Measurements from ENCODE around the gene IRF4.

IRF4 gene

GRCh38 chr6:453152-453551, 61.6 kb downstream of the IRF4 start:
- no peak overlapping the region for H3K4me3 ChIP-seq (ENCODE audit: low read depth, low read length)
- no peak for TF ChIP-seq CTCF (IDR thresholded peaks at IDR 0.05; ENCODE audit: borderline replicate concordance, insufficient read depth, low read depth, low read length)

- no peak overlapping the region for H3K4me3 ChIP-seq (ENCODE audit: low read depth, low read length)
- TF ChIP-seq CTCF (IDR thresholded peaks at IDR 0.05; ENCODE audit: borderline replicate concordance, insufficient read depth, low read depth, low read length): no peak
Measured at GRCh38 chr6:454148-454991, 62.8 kb downstream of the IRF4 start.

GRCh38 chr6:455006-455585, 63.5 kb downstream of the IRF4 start:
- no peak overlapping the region for H3K4me3 ChIP-seq (ENCODE audit: low read depth, low read length)
- no peak for TF ChIP-seq CTCF (IDR thresholded peaks at IDR 0.05; ENCODE audit: borderline replicate concordance, insufficient read depth, low read depth, low read length)

GRCh38 chr6:455835-456234, 64.3 kb downstream of the IRF4 start:
- no peak for TF ChIP-seq CTCF (IDR thresholded peaks at IDR 0.05; ENCODE audit: borderline replicate concordance, insufficient read depth, low read depth, low read length)
- no peak overlapping the region for H3K4me3 ChIP-seq (ENCODE audit: low read depth, low read length)

GRCh38 chr6:456358-456867, 64.9 kb downstream of the IRF4 start:
- no peak for TF ChIP-seq CTCF (IDR thresholded peaks at IDR 0.05; ENCODE audit: borderline replicate concordance, insufficient read depth, low read depth, low read length)
- no peak overlapping the region for H3K4me3 ChIP-seq (ENCODE audit: low read depth, low read length)

- TF ChIP-seq CTCF (IDR thresholded peaks at IDR 0.05; ENCODE audit: borderline replicate concordance, insufficient read depth, low read depth, low read length): no peak
- H3K4me3 ChIP-seq (ENCODE audit: low read depth, low read length): no peak overlapping the region
Measured at GRCh38 chr6:456887-457286, 65.3 kb downstream of the IRF4 start.
